ENCODE data around the gene NLRP1.

DNA sequence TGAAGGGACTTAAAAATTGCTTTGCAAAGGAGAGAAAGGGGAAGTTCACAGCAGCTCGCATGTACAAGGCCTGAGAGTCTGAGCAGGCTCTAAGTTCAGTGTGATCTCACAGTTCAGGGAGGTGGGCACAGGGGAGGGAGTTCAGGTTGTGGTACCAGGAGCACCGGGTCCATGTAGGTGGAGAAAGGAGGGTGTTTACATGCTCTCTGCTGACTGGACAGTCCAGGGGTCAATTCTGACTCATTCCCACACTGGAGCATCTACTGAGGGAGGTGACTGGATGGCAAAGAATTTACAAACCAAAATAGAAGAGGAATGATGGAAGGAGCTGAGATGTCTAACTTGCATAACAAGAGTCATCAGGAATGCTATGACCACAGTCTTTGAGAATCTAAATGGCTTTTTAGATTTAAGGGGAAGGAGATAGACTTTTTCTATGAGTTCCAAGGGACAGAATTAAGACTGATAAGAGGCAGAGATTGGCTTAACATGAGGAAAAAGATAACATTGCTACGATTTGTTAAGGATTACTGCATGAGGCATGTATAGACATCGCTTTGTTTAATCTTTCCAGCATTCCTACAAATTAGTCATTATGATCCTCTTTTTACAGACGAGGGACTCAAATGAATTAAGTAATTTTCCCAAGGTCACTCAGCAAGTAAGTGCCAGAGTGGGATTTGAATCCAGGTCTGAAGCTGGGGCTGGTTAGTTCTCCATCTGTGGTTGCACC is 68.1 kb downstream of the NLRP1 start:
- TF ChIP-seq POLR2AphosphoS5 (IDR thresholded peaks at IDR 0.05; ENCODE audit: insufficient read depth, low read depth, low read length) (peak; percentile 58), POLR2A (IDR thresholded peaks at IDR 0.05; ENCODE audit: low read depth, low read length) (no peak), EZH2 (IDR thresholded peaks at IDR 0.05; ENCODE audit: borderline replicate concordance, low read depth, low read length, severe bottlenecking) (no peak), FOS (IDR thresholded peaks at IDR 0.05; ENCODE audit: borderline replicate concordance, insufficient read depth, low read length) (peak; percentile 88), JUN (IDR thresholded peaks at IDR 0.05; ENCODE audit: borderline replicate concordance, insufficient read depth, insufficient read length, low read depth) (peak; percentile 69)
- TF ChIP-seq, protein P1, sequence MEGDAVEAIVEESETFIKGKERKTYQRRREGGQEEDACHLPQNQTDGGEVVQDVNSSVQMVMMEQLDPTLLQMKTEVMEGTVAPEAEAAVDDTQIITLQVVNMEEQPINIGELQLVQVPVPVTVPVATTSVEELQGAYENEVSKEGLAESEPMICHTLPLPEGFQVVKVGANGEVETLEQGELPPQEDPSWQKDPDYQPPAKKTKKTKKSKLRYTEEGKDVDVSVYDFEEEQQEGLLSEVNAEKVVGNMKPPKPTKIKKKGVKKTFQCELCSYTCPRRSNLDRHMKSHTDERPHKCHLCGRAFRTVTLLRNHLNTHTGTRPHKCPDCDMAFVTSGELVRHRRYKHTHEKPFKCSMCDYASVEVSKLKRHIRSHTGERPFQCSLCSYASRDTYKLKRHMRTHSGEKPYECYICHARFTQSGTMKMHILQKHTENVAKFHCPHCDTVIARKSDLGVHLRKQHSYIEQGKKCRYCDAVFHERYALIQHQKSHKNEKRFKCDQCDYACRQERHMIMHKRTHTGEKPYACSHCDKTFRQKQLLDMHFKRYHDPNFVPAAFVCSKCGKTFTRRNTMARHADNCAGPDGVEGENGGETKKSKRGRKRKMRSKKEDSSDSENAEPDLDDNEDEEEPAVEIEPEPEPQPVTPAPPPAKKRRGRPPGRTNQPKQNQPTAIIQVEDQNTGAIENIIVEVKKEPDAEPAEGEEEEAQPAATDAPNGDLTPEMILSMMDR (IDR thresholded peaks at IDR 0.05; ENCODE audit: extremely low read depth in 1 of 2, insufficient read depth in 1 of 2, low read depth in 1 of 2, low read length in 2 of 2) = no peak
- TF ChIP-seq, protein P2, sequence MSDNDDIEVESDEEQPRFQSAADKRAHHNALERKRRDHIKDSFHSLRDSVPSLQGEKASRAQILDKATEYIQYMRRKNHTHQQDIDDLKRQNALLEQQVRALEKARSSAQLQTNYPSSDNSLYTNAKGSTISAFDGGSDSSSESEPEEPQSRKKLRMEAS (IDR thresholded peaks at IDR 0.05; ENCODE audit: insufficient read depth, insufficient read length) = no peak

All from endothelial cell of umbilical vein (primary cell).